Neural progenitor cell (in vitro differentiated cells): ENCODE data around the gene UBE3D. TPM values are rescaled to one million over a fixed set of nuclear protein-coding genes. Genes with fewer than 3 reads are reported as not detected.

Source experiments
- DNase-seq: peaks from one replicate; pipeline ENCODE4 v3.0.0-alpha.2; 2016; ENCODE audit warnings: low spot score
- H2AFZ ChIP-seq: fragments of 200-600 bp; sonication (generic); replicated peaks from 2 replicates; pipeline ENCODE4 v1.6.1; 2016; ENCODE audit warnings: antibody characterized with exemption
- H3F3A ChIP-seq: fragments of 200-600 bp; sonication (generic); 2 replicates; pipeline ENCODE4 v1.6.1; 2016; ENCODE audit warnings: antibody characterized with exemption, low read depth
- H3K27ac ChIP-seq: fragments of 200-600 bp; sonication (generic); 2 replicates; pipeline ENCODE4 v1.5.1; 2016; ENCODE audit warnings: mild to moderate bottlenecking
- H3K27me3 ChIP-seq: fragments of 200-600 bp; sonication (generic); 2 replicates; pipeline ENCODE4 v1.6.1; 2016; ENCODE audit warnings: mild to moderate bottlenecking, moderate library complexity
- H3K36me3 ChIP-seq: fragments of 200-600 bp; sonication (generic); 2 replicates; pipeline ENCODE4 v1.5.1; 2016
- H3K4me1 ChIP-seq: fragments of 200-600 bp; sonication (generic); 2 replicates; pipeline ENCODE4 v1.6.1; 2016; ENCODE audit warnings: mixed run types
- H3K4me2 ChIP-seq: fragments of 200-600 bp; sonication (generic); 2 replicates; pipeline ENCODE4 v1.6.1; 2016
- H3K4me3 ChIP-seq: fragments of 200-600 bp; sonication (generic); 2 replicates; pipeline ENCODE4 v1.5.1; 2016
- H3K79me2 ChIP-seq: fragments of 200-600 bp; sonication (generic); 2 replicates; pipeline ENCODE4 v1.6.1; 2016; ENCODE audit warnings: low read depth
- H3K9ac ChIP-seq: fragments of 200-600 bp; sonication (generic); 2 replicates; pipeline ENCODE4 v1.6.1; 2016
- H3K9me3 ChIP-seq: fragments of 200-600 bp; sonication (generic); 2 replicates; pipeline ENCODE4 v1.5.1; 2016; ENCODE audit warnings: low read depth
- H4K20me1 ChIP-seq: fragments of 200-600 bp; sonication (generic); 2 replicates; pipeline ENCODE4 v1.6.1; 2016; ENCODE audit warnings: low read depth
- H3K27ac Mint-ChIP-seq: 3 replicates; pipeline ENCODE4 v1.8.0; 2021; ENCODE audit warnings: mixed read lengths
- H3K27me3 Mint-ChIP-seq: 2 replicates; pipeline ENCODE4 v1.8.0; 2022; ENCODE audit warnings: low read depth, mild to moderate bottlenecking, inconsistent platforms, moderate library complexity, mixed read lengths; ENCODE audit not compliant: insufficient read depth
- H3K36me3 Mint-ChIP-seq: 3 replicates; pipeline ENCODE4 v1.8.0; 2021; ENCODE audit warnings: mixed read lengths
- H3K4me1 Mint-ChIP-seq: 3 replicates; pipeline ENCODE4 v1.8.0; 2021; ENCODE audit warnings: mixed read lengths
- H3K4me3 Mint-ChIP-seq: 3 replicates; pipeline ENCODE4 v1.8.0; 2021; ENCODE audit warnings: mild to moderate bottlenecking, moderate library complexity, mixed read lengths
- H3K9me3 Mint-ChIP-seq: 3 replicates; pipeline ENCODE4 v1.8.0; 2020; ENCODE audit warnings: mixed read lengths
- EZH2 ChIP-seq: fragments of 200-600 bp; sonication (generic); IDR thresholded peaks from 2 replicates; pipeline ENCODE4 v1.6.1; 2017; ENCODE audit warnings: antibody characterized with exemption, mild to moderate bottlenecking, moderate library complexity
- EZH2phosphoT487 ChIP-seq: fragments of 200-600 bp; sonication (generic); IDR thresholded peaks from 2 replicates; pipeline ENCODE4 v1.6.1; 2017; ENCODE audit warnings: antibody characterized with exemption
- total RNA-seq: library from RNA; depleted of rRNA; stranded (reverse); fragments of >200 nt; gene quantifications from 2 replicates; pipeline ENCODE4 v1.2.3, GENCODE V29; 2015; ENCODE audit warnings: low replicate concordance
- TF ChIP-seq, protein P1 (sequence below): fragments of 200-600 bp; sonication (generic); IDR thresholded peaks from 2 replicates; pipeline ENCODE4 v1.5.1; 2017; ENCODE audit warnings: antibody characterized with exemption, mild to moderate bottlenecking

The UBE3D gene
- total RNA-seq, 1 donor from 2014 or later, result 86.3 TPM

DNA sequence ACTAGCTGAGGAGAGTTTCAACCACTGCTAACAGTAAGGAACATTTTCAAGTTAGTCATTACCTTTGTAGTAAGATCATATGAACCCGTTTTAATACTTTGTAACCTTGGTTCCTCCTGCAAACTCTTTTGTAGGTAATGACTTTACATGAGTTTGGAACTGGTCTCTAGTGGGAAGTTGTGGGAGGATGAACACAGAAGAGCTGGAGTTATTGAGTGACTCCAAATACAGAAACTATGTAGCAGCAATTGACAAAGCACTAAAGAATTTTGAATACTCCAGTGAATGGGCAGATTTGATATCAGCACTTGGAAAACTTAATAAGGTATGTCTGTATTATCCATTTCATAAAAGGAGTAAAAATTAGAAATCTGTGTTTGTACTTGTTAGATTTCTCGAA lies 31.1 kb upstream of the UBE3D start:
- H3K4me1 ChIP-seq, result no peaks in the 10 kb centered on the region
- no peaks in the 10 kb centered on the region for H3K9me3 Mint-ChIP-seq
- H3K9me3 ChIP-seq, result no peaks in the 10 kb centered on the region
- peaks cover 4% of the 10 kb centered on the region for H3K36me3 Mint-ChIP-seq
- no peak overlapping the region for H3K27ac Mint-ChIP-seq
- H3K4me3 Mint-ChIP-seq, result no peak overlapping the region
- peaks cover 9% of the 10 kb centered on the region for H3K36me3 ChIP-seq
- no peak overlapping the region for H3K4me3 ChIP-seq
- TF ChIP-seq EZH2, result no peak
- TF ChIP-seq, protein P1, sequence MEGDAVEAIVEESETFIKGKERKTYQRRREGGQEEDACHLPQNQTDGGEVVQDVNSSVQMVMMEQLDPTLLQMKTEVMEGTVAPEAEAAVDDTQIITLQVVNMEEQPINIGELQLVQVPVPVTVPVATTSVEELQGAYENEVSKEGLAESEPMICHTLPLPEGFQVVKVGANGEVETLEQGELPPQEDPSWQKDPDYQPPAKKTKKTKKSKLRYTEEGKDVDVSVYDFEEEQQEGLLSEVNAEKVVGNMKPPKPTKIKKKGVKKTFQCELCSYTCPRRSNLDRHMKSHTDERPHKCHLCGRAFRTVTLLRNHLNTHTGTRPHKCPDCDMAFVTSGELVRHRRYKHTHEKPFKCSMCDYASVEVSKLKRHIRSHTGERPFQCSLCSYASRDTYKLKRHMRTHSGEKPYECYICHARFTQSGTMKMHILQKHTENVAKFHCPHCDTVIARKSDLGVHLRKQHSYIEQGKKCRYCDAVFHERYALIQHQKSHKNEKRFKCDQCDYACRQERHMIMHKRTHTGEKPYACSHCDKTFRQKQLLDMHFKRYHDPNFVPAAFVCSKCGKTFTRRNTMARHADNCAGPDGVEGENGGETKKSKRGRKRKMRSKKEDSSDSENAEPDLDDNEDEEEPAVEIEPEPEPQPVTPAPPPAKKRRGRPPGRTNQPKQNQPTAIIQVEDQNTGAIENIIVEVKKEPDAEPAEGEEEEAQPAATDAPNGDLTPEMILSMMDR, result no peak
- no peak for TF ChIP-seq EZH2phosphoT487
- H3K4me1 Mint-ChIP-seq, result no peaks in the 10 kb centered on the region
- peaks cover 5% of the 10 kb centered on the region for H4K20me1 ChIP-seq
- H3K9ac ChIP-seq, result no peak overlapping the region
- no peak overlapping the region for H3K4me2 ChIP-seq
- no peak overlapping the region for H2AFZ ChIP-seq
- H3K27me3 ChIP-seq, result no peaks in the 10 kb centered on the region
- no peak for DNase-seq
- H3K27me3 Mint-ChIP-seq, result no peaks in the 10 kb centered on the region
- no peak overlapping the region for H3K27ac ChIP-seq
- no peaks in the 10 kb centered on the region for H3F3A ChIP-seq
- peaks cover 22% of the 10 kb centered on the region for H3K79me2 ChIP-seq

DNA sequence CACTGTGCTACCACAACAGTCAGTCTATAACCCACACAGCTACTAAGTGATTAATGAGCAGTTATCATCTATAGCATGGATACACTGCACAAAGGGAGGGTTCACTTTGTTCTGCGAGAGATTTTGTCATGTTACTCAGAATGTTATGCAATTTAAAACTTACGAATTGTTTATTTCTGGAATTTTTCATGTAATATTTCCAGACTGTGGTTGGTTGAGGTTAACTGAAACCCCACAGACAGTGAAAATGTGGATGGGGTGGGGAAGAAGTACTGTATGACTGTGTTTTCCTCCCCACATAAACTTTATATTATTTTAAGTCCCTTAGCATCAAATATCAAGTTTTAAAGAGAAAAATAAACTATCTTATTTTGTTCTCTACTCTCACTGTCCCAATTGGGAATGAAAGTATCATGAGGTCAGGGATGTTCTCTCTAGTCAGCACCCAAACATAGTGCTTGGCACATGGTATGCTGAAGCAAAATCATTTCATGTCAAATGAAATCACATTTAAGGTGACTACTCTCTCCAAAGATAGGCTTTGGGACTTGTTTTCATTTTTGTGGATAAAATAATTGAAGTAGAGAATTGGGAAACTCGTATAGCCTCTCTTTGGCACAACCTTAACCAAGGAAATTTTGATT lies 27.2 kb upstream of the UBE3D start:
- H3K4me3 ChIP-seq, result no peak overlapping the region
- peaks cover 2% of the 10 kb centered on the region for H3K36me3 Mint-ChIP-seq
- DNase-seq, result no peak
- H3K4me1 Mint-ChIP-seq, result no peaks in the 10 kb centered on the region
- H3K9me3 ChIP-seq, result no peaks in the 10 kb centered on the region
- H3K27me3 ChIP-seq, result no peaks in the 10 kb centered on the region
- no peak overlapping the region for H3K4me2 ChIP-seq
- no peak overlapping the region for H3K9ac ChIP-seq
- no peaks in the 10 kb centered on the region for H3K4me1 ChIP-seq
- H3K27ac ChIP-seq, result no peak overlapping the region
- H3K79me2 ChIP-seq, result peaks cover 37% of the 10 kb centered on the region
- H3K27me3 Mint-ChIP-seq, result no peaks in the 10 kb centered on the region
- no peak overlapping the region for H3K27ac Mint-ChIP-seq
- no peaks in the 10 kb centered on the region for H4K20me1 ChIP-seq
- H3K36me3 ChIP-seq, result no peaks in the 10 kb centered on the region
- no peak overlapping the region for H3K4me3 Mint-ChIP-seq
- H2AFZ ChIP-seq, result no peak overlapping the region
- peaks cover 2% of the 10 kb centered on the region for H3K9me3 Mint-ChIP-seq
- H3F3A ChIP-seq, result no peaks in the 10 kb centered on the region
- TF ChIP-seq, protein P1, result no peak
- no peak for TF ChIP-seq EZH2phosphoT487
- no peak for TF ChIP-seq EZH2

DNA sequence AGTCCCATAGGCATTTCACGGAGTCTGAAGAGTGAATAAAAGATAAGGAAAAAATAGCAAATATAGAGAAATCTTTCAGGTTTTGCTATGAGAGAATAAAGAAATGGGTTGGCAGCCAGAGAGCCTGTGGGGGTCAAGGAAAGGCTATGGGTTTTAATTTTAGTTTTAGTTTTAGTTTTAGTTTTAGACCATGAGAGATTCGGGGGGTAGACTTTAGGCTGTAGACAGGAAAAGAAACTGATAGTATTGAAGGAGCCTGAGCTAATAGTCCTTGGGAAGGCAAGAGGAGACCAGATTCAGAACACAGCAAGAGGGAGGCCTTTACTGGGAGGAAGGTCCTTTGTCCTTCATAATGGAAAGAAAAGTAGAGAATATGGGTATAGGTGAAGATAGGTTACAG lies 21.1 kb upstream of the UBE3D start:
- Mint-ChIP-seq H3K27ac (no peak overlapping the region), H3K9me3 (peaks cover 2% of the 10 kb centered on the region), H3K4me3 (no peak overlapping the region), H3K4me1 (no peaks in the 10 kb centered on the region), H3K27me3 (no peaks in the 10 kb centered on the region), H3K36me3 (peaks cover 6% of the 10 kb centered on the region)
- no peak overlapping the region for H2AFZ ChIP-seq
- H3K4me2 ChIP-seq, result no peak overlapping the region
- no peak for DNase-seq
- peaks cover 30% of the 10 kb centered on the region for H3K79me2 ChIP-seq
- no peaks in the 10 kb centered on the region for H3K9me3 ChIP-seq
- peaks cover 4% of the 10 kb centered on the region for H4K20me1 ChIP-seq
- H3K9ac ChIP-seq, result no peak overlapping the region
- no peaks in the 10 kb centered on the region for H3K36me3 ChIP-seq
- H3K4me1 ChIP-seq, result no peaks in the 10 kb centered on the region
- no peak overlapping the region for H3K4me3 ChIP-seq
- H3F3A ChIP-seq, result no peaks in the 10 kb centered on the region
- H3K27ac ChIP-seq, result no peak overlapping the region
- TF ChIP-seq EZH2 (no peak), EZH2phosphoT487 (no peak)
- TF ChIP-seq, protein P1, result no peak
- no peaks in the 10 kb centered on the region for H3K27me3 ChIP-seq
